Small intestine (tissue), 4 donors: ENCODE results near the gene HBG1. TPM values are rescaled to one million over a fixed set of nuclear protein-coding genes. Genes with fewer than 3 reads are reported as not detected.

Source experiments
- polyA plus RNA-seq, 4 donors: library from polyadenylated mRNA; stranded (reverse) in 3 of 4; unstranded in 1 of 4; fragments of 200-250 nt in 3 of 4; fragments of 120-200 nt in 1 of 4; gene quantifications; one replicate each; pipeline versions ENCODE4 v1.2.1 to v1.2.3, GENCODE V29; 2013
- donor health status: healthy with polysubstance abuse.
- donor health status: Bipolar disorder and iron deficiency.
- donor health status: healthy.

Gene HBG1
- polyA plus RNA-seq, 4 donors: 2.5 TPM; not detected in 3

Other genes starting within 250 kb of the HBG1 start
- not detected for gene OR52J3, start 203.3 kb downstream of the HBG1 start, polyA plus RNA-seq
- gene OR52E2, start 190.2 kb downstream of the HBG1 start, polyA plus RNA-seq: not detected
- not detected for gene OR52E1, start 180.3 kb downstream of the HBG1 start, polyA plus RNA-seq
- gene OR52A5, start 111.5 kb downstream of the HBG1 start, polyA plus RNA-seq: not detected
- gene OR52A1, start 95.1 kb downstream of the HBG1 start, polyA plus RNA-seq: not detected
- not detected for gene OR51V1, start 49.2 kb downstream of the HBG1 start, polyA plus RNA-seq
- 10 to 100 TPM in 2 of 4 donors, 1 to 10 TPM in 2; 7.4 to 61.4 (median 13.2) TPM for gene HBB, start 22.8 kb downstream of the HBG1 start, polyA plus RNA-seq
- gene HBD, start 15.4 kb downstream of the HBG1 start, polyA plus RNA-seq: under 1 TPM in 1 of 4 donors, not detected in 3; 0.15 TPM
- gene HBG2, start 4.9 kb upstream of the HBG1 start, polyA plus RNA-seq: 100 to 1,000 TPM in 1 of 4 donors, not detected in 3; 857 TPM
- 1 to 10 TPM in 1 of 4 donors, not detected in 3; 1.9 TPM for gene HBE1, start 20.1 kb upstream of the HBG1 start, polyA plus RNA-seq
- gene OR51B4, start 52.1 kb upstream of the HBG1 start, polyA plus RNA-seq: not detected
- not detected for gene OR51B2, start 74.4 kb upstream of the HBG1 start, polyA plus RNA-seq
- gene OR51B5, start 93.7 kb upstream of the HBG1 start, polyA plus RNA-seq: under 1 TPM in 1 of 4 donors, not detected in 3; 0.15 TPM
- not detected for gene OR51B6, start 101.7 kb upstream of the HBG1 start, polyA plus RNA-seq
- gene OR51M1, start 134.0 kb upstream of the HBG1 start, polyA plus RNA-seq: not detected
- gene OR51Q1, start 172.3 kb upstream of the HBG1 start, polyA plus RNA-seq: not detected
- gene OR51I1, start 191.7 kb upstream of the HBG1 start, polyA plus RNA-seq: not detected
- gene OR51I2, start 199.5 kb upstream of the HBG1 start, polyA plus RNA-seq: under 1 TPM in 1 of 4 donors, not detected in 3; 0.03 TPM
- not detected for gene OR52D1, start 238.8 kb upstream of the HBG1 start, polyA plus RNA-seq